ENCODE results near the gene SCTR.

Gene SCTR

GRCh38 chr2:119472749-119473148, 51.5 kb downstream of the SCTR start:
- DNase-seq = no peak

GRCh38 chr2:119469661-119470297, 54.5 kb downstream of the SCTR start:
- no peak for DNase-seq

DNA sequence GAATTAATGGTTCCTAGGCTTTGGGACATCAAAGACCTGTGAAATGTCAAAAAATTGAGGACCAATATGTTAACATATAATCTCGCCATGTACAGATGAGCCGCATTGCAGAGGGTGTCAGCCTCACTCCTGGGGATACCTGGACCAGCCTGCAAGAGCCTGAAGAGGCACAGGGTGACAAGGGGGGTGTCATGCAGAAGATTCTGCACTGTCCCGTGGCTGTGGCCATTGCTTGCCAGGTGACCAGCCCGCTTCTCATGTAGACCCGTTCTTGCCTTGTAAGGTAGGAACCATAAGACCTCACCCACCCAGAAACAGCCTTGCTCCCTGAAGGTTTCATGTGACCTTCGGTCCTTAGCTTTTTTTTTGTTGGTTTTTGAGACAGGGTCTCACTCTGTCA, 55.2 kb downstream of the SCTR start:
- no peak for DNase-seq

DNA sequence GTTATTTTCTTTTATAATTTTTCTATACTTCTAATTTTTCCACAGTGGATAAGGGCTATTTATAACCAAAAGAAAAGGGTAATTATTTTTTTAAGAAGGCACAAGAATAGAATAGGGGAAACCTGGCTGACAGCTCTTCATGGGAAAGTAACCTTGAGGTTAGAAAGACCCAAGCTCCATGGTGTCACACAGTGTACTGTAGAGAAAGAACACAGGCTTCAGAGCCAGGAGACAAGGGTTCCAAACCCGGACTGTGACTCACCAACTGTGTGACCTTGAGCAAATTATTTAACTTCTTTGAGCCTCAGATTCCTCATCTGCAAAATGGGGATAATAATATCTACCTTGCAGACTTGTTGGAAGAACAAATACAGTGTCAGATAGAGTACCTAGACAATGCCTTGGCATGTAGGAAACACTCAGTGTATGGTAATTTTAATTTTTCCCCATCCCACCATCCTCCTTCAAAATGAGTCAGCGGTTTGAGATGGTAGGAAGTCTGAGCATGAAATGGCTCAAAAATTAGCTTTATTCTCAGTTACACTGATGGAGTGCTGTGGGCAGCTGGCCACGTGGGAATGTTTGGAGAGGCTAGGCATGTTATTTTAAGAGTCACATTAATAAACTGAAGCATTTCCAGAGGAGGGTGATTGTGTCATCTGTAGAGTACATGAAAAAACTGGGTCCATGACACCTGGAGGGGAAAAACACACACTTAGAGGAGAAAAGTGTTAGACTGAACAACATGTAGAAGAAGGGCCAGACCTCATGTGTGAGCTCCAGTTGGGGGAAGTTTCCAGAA, 55.9 kb downstream of the SCTR start:
- no peak for DNase-seq

GRCh38 chr2:119466373-119466772, 57.9 kb downstream of the SCTR start:
- no peak for DNase-seq

- DNase-seq = no peak
These were observed 58.6 kb downstream of the SCTR start for GRCh38 chr2:119465687-119466086.

- DNase-seq = no peak
These were observed 59.3 kb downstream of the SCTR start for GRCh38 chr2:119464981-119465380.

DNA sequence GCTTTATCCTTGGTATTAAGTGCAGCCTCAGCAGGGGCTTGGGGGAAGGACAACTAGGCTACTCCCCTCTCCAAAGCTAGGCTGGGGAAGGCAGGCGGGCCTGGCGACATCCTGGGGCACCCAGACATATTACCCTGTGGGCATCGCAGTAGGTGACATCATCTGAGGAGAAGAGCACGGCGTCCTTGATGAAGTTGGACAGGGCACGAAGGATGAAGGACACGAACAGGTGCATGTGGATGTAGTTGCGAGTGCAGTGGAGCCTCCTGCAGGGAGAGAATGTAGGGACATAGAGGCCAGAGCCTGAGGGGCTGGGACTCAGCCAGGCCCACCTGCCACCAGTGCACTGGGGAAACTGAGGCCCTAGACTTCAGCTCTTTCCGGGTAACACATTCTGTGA, 60.3 kb downstream of the SCTR start:
- DNase-seq = no peak

GRCh38 chr2:119463136-119463535, 61.1 kb downstream of the SCTR start:
- no peak for DNase-seq

GRCh38 chr2:119462574-119462973, 61.7 kb downstream of the SCTR start:
- no peak for DNase-seq

GRCh38 chr2:119461811-119462210, 62.5 kb downstream of the SCTR start:
- DNase-seq = no peak

GRCh38 chr2:119460076-119460475, 64.2 kb downstream of the SCTR start:
- DNase-seq = no peak

DNA sequence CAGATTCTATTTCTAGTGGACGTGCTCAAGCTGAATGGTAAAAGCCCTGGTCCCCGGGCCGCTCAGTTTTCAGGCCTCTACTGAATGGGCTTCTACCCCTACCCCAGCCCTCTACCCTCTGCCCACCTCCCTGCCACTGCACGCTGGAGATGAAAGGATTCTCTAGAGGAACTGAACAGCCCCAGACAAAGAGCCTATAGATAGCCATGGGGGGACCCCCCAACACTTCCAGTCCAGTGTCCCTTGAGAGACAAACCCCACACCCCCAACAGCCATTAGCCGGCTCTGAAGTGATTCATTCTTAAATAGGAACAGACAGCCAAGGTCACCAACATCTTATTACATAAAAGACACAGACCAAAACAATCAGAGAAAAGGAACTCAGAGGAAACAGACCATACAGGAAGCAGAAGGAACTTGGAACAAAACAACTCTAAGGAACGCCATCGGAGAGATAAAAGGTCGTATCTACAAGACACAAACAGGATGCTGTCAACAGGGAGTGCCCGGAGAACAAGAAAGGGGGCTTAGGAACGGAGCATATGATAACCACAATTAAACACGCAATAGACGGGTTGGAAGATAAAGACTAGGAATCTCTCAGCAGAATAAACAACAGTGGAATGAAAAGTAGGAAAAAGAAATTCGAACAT, 69.1 kb downstream of the SCTR start:
- peak; percentile 87 for DNase-seq

GRCh38 chr2:119453972-119454593, 70.2 kb downstream of the SCTR start:
- DNase-seq = peak; percentile 23

DNA sequence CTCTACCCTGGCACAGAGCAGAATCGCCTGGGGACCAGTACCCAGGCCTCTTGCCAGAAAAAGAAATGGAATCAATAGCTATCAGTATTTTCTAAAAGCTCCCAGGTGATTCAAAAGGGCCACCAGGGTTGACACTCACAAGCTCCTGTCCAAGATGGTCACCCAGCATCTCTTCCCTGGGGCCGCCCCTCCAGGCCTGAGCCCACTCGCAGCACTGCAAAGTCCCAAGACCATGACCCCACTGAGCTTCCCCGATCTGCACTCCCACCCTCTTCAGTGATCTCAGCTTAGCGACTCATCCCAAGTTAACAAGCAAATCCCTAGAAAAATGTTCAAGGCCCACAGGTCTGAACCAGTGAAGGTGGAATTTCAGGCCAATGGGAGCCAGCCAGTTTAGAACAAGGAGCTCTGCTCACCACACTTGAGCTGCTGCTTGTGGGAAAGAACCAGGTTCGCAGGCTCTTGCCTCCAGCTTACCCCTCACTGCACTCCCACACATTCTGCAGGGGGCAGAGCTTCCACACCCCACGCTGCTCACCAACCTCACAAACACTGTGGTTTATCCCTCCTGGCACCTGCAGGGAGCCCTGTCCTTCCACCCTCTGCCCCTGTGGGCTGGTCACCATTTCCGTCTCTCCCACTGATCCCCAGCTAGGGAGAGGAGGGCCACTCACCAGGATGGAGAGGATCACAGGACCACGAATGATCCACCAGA, 72.8 kb downstream of the SCTR start:
- DNase-seq = no peak

DNA sequence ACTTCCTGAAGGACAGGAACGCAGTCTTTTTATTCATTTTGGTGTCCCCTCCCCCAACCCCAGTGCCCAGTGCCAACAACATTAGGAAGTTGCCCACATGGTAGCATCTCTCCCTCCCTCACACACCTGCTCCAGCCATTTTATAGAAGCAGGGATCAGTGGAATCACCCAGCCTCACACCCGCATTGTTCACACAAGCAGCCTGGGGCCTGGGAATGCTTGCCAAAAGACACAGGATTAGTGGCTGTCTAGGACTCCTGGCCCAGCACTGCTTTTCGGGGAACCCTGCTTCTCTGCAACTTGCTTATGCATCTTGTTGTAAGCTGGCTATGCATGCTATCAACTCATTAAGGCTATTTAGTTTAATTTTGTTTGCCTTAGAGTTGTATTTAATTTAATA, 74.8 kb downstream of the SCTR start:
- no peak for DNase-seq

DNA sequence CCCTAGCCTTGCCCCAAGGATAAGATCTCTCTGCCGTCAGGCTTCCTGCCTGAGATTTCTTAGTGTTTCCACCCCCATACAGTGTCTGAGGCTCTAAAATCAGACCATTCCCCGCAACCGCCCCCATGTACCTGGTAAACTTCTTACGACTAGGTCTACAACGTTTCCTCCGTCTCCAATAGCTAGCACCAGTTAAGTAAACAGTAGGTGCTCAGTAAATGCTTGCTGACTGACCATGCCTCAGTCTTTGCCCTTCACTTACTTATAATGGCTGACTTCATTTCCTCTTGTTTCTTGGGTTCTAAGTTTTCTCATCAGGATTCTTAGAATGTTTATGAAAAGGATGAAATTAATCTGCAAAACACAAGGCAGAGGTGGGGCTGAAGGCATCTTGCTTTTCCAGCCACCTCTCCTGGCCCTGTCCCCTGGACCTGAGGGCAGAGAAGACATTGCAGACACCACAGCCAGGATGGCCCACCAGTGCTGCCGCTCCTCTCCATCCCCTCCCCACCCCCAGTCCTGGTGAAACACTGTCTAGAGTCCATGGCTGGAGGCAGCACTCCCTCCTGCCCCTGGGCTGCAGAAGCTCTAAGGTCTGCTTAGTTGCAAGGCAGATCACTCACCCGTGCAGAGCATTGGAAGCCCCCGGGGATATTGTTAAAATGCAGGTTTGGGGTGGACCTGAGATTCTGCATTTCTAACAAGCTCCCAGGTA, 75.7 kb downstream of the SCTR start:
- no peak for DNase-seq

GRCh38 chr2:119446037-119446436, 78.2 kb downstream of the SCTR start:
- no peak for DNase-seq

- no peak for DNase-seq
These were observed 81.4 kb downstream of the SCTR start for GRCh38 chr2:119442850-119443249.

DNA sequence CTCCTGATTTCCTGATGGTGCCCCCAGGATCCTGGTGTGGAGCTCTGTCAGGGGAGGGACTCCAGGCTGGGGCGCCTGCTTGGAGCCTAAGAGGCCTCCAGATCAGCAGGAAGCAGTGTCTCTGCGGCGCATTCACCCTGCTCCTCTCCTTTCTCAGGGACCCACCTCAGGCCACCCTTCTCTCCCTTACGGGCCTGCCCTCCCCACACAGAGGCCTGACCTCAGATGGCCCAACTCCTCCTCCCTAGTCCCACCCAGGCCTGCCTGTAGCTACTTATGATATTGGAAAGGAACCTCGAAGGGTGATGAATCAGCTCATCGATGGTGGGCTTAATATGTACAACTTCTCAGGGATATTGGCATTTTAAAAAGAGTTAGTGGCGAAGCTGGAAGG, 82.1 kb downstream of the SCTR start:
- no peak for DNase-seq

DNA sequence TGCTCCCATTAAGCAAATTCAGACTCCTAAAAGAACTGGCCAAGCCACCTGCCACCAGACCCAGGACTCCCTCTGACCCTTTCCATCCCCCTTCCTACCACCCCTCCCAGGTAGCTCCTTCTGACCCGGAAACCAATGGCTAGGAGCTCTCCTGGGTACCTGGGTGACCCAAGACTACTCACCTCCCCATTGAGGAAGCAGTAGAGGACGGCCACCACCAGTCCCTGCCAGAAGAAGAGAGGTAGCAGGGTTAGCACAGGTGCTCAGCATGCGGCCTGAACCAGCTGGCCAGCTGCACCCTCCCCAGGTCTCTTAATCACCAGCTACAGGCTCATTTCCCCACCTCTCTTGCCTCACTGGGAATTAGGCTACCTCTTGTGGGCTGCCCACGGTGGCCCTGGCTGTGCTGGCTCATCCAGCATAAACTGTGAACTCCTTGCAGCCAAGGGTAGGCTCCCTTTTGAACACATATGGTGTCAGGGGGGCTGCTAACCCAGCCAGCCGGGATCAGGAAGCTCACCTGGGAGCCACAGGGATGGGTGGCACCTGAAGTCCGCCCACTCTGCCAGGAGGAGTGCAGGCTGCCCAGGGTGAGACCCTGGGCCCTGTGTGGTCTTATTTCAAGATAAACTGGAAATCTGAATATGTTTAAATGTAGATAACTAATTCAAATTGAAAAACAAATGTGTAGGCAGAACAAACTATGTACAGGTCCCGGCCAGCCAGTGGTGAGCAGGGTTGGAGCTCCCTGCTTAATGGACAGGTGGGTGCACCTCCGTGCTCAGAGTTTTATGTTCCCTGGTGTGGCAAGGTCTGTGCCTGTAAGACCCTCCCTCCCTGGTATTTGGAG, 82.7 kb downstream of the SCTR start:
- no peak for DNase-seq

All from retina (tissue), 1 donor.